NCI-H146 treated with DMSO at 0.1 percent for 48 hours (cell line): ENCODE measurements around the gene MS4A18.
"Not testable (repeated sequence)": the region's sequence is repeated elsewhere in the genome, so short reads cannot be mapped to it uniquely, and the experiment has no call there.

ENCODE experiments used
- DNase-seq: peaks from one replicate; lab custom pipeline; 2025; ENCODE audit not compliant: unreplicated experiment; lab: John Stamatoyannopoulos, UW

MS4A18 gene

GRCh38 chr11:60724420-60724819, at the start of gene MS4A18:
TSS of gene MS4A18 (plus strand) at chr11:60724720.
- DNase-seq = no peak

- not testable (repeated sequence) for DNase-seq
These were observed 46.3 kb upstream of the MS4A18 start for GRCh38 chr11:60678231-60678630.

GRCh38 chr11:60679879-60680278, 44.6 kb upstream of the MS4A18 start:
- no peak for DNase-seq

- peak; percentile 67 for DNase-seq
These were observed 43.9 kb upstream of the MS4A18 start for GRCh38 chr11:60680455-60681119.

- not testable (repeated sequence) for DNase-seq
These were observed 40.0 kb upstream of the MS4A18 start for GRCh38 chr11:60684541-60684848.

- DNase-seq = no peak
These were observed 32.9 kb upstream of the MS4A18 start for GRCh38 chr11:60691661-60692060.

- DNase-seq = peak; percentile 99
These were observed 25.2 kb upstream of the MS4A18 start, which contains the start of gene MS4A8 for GRCh38 chr11:60699284-60699691. TSS of gene MS4A8 (plus strand) at chr11:60699612. CDS start at chr11:60700861, 1,249 bp downstream.

- DNase-seq = peak; percentile 66
These were observed 24.6 kb upstream of the MS4A18 start for GRCh38 chr11:60699936-60700335.

GRCh38 chr11:60700689-60701468, 23.6 kb upstream of the MS4A18 start:
- DNase-seq = peak; percentile 83

- DNase-seq = no peak
These were observed 23.1 kb upstream of the MS4A18 start for GRCh38 chr11:60701469-60701818.

- no peak for DNase-seq
These were observed 21.1 kb upstream of the MS4A18 start for GRCh38 chr11:60703374-60703773.

- no peak for DNase-seq
These were observed 18.6 kb upstream of the MS4A18 start for GRCh38 chr11:60705895-60706294.

- no peak for DNase-seq
These were observed 17.6 kb upstream of the MS4A18 start for GRCh38 chr11:60706931-60707330.

- no peak for DNase-seq
These were observed 14.0 kb upstream of the MS4A18 start for GRCh38 chr11:60710482-60710881.

GRCh38 chr11:60711276-60711675, 13.2 kb upstream of the MS4A18 start:
- DNase-seq = no peak

- DNase-seq = not testable (repeated sequence)
These were observed 11.1 kb upstream of the MS4A18 start for GRCh38 chr11:60713423-60713822.

GRCh38 chr11:60717956-60718355, 6.6 kb upstream of the MS4A18 start:
- DNase-seq = no peak

- no peak for DNase-seq
These were observed 5.8 kb upstream of the MS4A18 start for GRCh38 chr11:60718524-60719316.

- no peak for DNase-seq
These were observed 5.1 kb upstream of the MS4A18 start for GRCh38 chr11:60719391-60719790.

- DNase-seq = no peak
These were observed 4.1 kb upstream of the MS4A18 start for GRCh38 chr11:60720460-60720859.

- no peak for DNase-seq
These were observed 1.1 kb downstream of the MS4A18 start for GRCh38 chr11:60725592-60725991.

GRCh38 chr11:60731586-60731985, 7.1 kb downstream of the MS4A18 start:
- DNase-seq = no peak
